ENCODE measurements around the gene GTSE1.

The GTSE1 gene

GRCh38 chr22:46339956-46340355 lies 43.3 kb downstream of the GTSE1 start:
- no peak for DNase-seq
- in situ Hi-C loops (cut with HindIII; ENCODE audit: low pct_ligation_motif_present, low pct_unique_long_range_greater_than_20kb, low sequenced_read_pairs): no loop called here

- DNase-seq: no peak
- in situ Hi-C loops (cut with HindIII; ENCODE audit: low pct_ligation_motif_present, low pct_unique_long_range_greater_than_20kb, low sequenced_read_pairs): no loop called here
Observed at GRCh38 chr22:46340676-46341075, 44.0 kb downstream of the GTSE1 start.

- DNase-seq: no peak
- in situ Hi-C loops (cut with HindIII; ENCODE audit: low pct_ligation_motif_present, low pct_unique_long_range_greater_than_20kb, low sequenced_read_pairs): no loop called here
Observed at GRCh38 chr22:46346680-46347405, 50.2 kb downstream of the GTSE1 start.

GRCh38 chr22:46347646-46348045 lies 51.0 kb downstream of the GTSE1 start:
- in situ Hi-C loops (cut with HindIII; ENCODE audit: low pct_ligation_motif_present, low pct_unique_long_range_greater_than_20kb, low sequenced_read_pairs): no loop called here
- no peak for DNase-seq

GRCh38 chr22:46348099-46348695 lies 51.5 kb downstream of the GTSE1 start:
- in situ Hi-C loops (cut with HindIII; ENCODE audit: low pct_ligation_motif_present, low pct_unique_long_range_greater_than_20kb, low sequenced_read_pairs): no loop called here
- no peak for DNase-seq

- in situ Hi-C loops (cut with HindIII; ENCODE audit: low pct_ligation_motif_present, low pct_unique_long_range_greater_than_20kb, low sequenced_read_pairs): no loop called here
- DNase-seq: no peak
Observed at GRCh38 chr22:46349238-46349637, 52.6 kb downstream of the GTSE1 start.

- in situ Hi-C loops (cut with HindIII; ENCODE audit: low pct_ligation_motif_present, low pct_unique_long_range_greater_than_20kb, low sequenced_read_pairs): no loop called here
- no peak for DNase-seq
Observed at GRCh38 chr22:46349681-46350080, 53.0 kb downstream of the GTSE1 start.

GRCh38 chr22:46350121-46350520 lies 53.5 kb downstream of the GTSE1 start:
- in situ Hi-C loops (cut with HindIII; ENCODE audit: low pct_ligation_motif_present, low pct_unique_long_range_greater_than_20kb, low sequenced_read_pairs): no loop called here
- no peak for DNase-seq

- DNase-seq: no peak
- in situ Hi-C loops (cut with HindIII; ENCODE audit: low pct_ligation_motif_present, low pct_unique_long_range_greater_than_20kb, low sequenced_read_pairs): no loop called here
Observed at GRCh38 chr22:46350646-46351045, 54.0 kb downstream of the GTSE1 start.

GRCh38 chr22:46351131-46351735 lies 54.6 kb downstream of the GTSE1 start:
- in situ Hi-C loops (cut with HindIII; ENCODE audit: low pct_ligation_motif_present, low pct_unique_long_range_greater_than_20kb, low sequenced_read_pairs): no loop called here
- no peak for DNase-seq

- no peak for DNase-seq
- in situ Hi-C loops (cut with HindIII; ENCODE audit: low pct_ligation_motif_present, low pct_unique_long_range_greater_than_20kb, low sequenced_read_pairs): no loop called here
Observed at GRCh38 chr22:46351767-46352166, 55.1 kb downstream of the GTSE1 start.

- no peak for DNase-seq
- in situ Hi-C loops (cut with HindIII; ENCODE audit: low pct_ligation_motif_present, low pct_unique_long_range_greater_than_20kb, low sequenced_read_pairs): no loop called here
Observed at GRCh38 chr22:46352276-46352675, 55.6 kb downstream of the GTSE1 start.

- peak; percentile 78 for DNase-seq
- in situ Hi-C loops (cut with HindIII; ENCODE audit: low pct_ligation_motif_present, low pct_unique_long_range_greater_than_20kb, low sequenced_read_pairs): no loop called here
Observed at GRCh38 chr22:46352691-46353386, 56.2 kb downstream of the GTSE1 start.

GRCh38 chr22:46353483-46354105 lies 56.9 kb downstream of the GTSE1 start:
- in situ Hi-C loops (cut with HindIII; ENCODE audit: low pct_ligation_motif_present, low pct_unique_long_range_greater_than_20kb, low sequenced_read_pairs): no loop called here
- DNase-seq: no peak

- in situ Hi-C loops (cut with HindIII; ENCODE audit: low pct_ligation_motif_present, low pct_unique_long_range_greater_than_20kb, low sequenced_read_pairs): no loop called here
- no peak for DNase-seq
Observed at GRCh38 chr22:46354176-46354992, 57.7 kb downstream of the GTSE1 start.

- in situ Hi-C loops (cut with HindIII; ENCODE audit: low pct_ligation_motif_present, low pct_unique_long_range_greater_than_20kb, low sequenced_read_pairs): no loop called here
Observed at GRCh38 chr22:46354993-46355305, 58.3 kb downstream of the GTSE1 start.

GRCh38 chr22:46355369-46355995 lies 58.8 kb downstream of the GTSE1 start:
- in situ Hi-C loops (cut with HindIII; ENCODE audit: low pct_ligation_motif_present, low pct_unique_long_range_greater_than_20kb, low sequenced_read_pairs): no loop called here
- peak; percentile 67 for DNase-seq

More at GRCh38 chr22:46354993-46355305, 58.3 kb downstream of the GTSE1 start:
- DNase-seq: no peak

GRCh38 chr22:46355996-46356471 lies 59.4 kb downstream of the GTSE1 start:
- DNase-seq: no peak
- in situ Hi-C loops (cut with HindIII; ENCODE audit: low pct_ligation_motif_present, low pct_unique_long_range_greater_than_20kb, low sequenced_read_pairs): no loop called here
